ENCODE measurements around the gene PSD2.
"Not testable (repeated sequence)": the region's sequence is repeated elsewhere in the genome, so short reads cannot be mapped to it uniquely, and the experiment has no call there.

The PSD2 gene

GRCh38 chr5:139789116-139789844 lies 6.3 kb upstream of the PSD2 start:
- DNase-seq (ENCODE audit: low spot score), result no peak

GRCh38 chr5:139789845-139790189 lies 5.8 kb upstream of the PSD2 start:
- no peak for DNase-seq (ENCODE audit: low spot score)

- no peak for DNase-seq (ENCODE audit: low spot score)
These were observed 3.4 kb upstream of the PSD2 start for GRCh38 chr5:139792218-139792617.

- not testable (repeated sequence) for DNase-seq (ENCODE audit: low spot score)
These were observed 3.0 kb upstream of the PSD2 start for GRCh38 chr5:139792655-139793054.

- DNase-seq (ENCODE audit: low spot score), result no peak
These were observed 1.4 kb upstream of the PSD2 start for GRCh38 chr5:139794067-139794846.

- no peak for DNase-seq (ENCODE audit: low spot score)
These were observed 626 bp downstream of the PSD2 start for GRCh38 chr5:139796061-139796806.

- no peak for DNase-seq (ENCODE audit: low spot score)
These were observed 1.7 kb downstream of the PSD2 start for GRCh38 chr5:139797335-139797734.

GRCh38 chr5:139797856-139798510 lies 2.4 kb downstream of the PSD2 start:
- no peak for DNase-seq (ENCODE audit: low spot score)

GRCh38 chr5:139798883-139799282 lies 3.3 kb downstream of the PSD2 start:
- DNase-seq (ENCODE audit: low spot score), result no peak

GRCh38 chr5:139799359-139799758 lies 3.8 kb downstream of the PSD2 start:
- DNase-seq (ENCODE audit: low spot score), result no peak

GRCh38 chr5:139803978-139804377 lies 8.4 kb downstream of the PSD2 start:
- no peak for DNase-seq (ENCODE audit: low spot score)

GRCh38 chr5:139804800-139805397 lies 9.3 kb downstream of the PSD2 start:
- DNase-seq (ENCODE audit: low spot score), result no peak

GRCh38 chr5:139805545-139805944 lies 9.9 kb downstream of the PSD2 start:
- DNase-seq (ENCODE audit: low spot score), result no peak

- DNase-seq (ENCODE audit: low spot score), result no peak
These were observed 10.5 kb downstream of the PSD2 start for GRCh38 chr5:139806111-139806510.

- DNase-seq (ENCODE audit: low spot score), result no peak
These were observed 11.4 kb downstream of the PSD2 start for GRCh38 chr5:139806726-139807646.

GRCh38 chr5:139807647-139808030 lies 12.0 kb downstream of the PSD2 start:
- DNase-seq (ENCODE audit: low spot score), result no peak

- DNase-seq (ENCODE audit: low spot score), result peak; percentile 32
These were observed 13.1 kb downstream of the PSD2 start for GRCh38 chr5:139808481-139809330.

GRCh38 chr5:139809331-139809810 lies 13.8 kb downstream of the PSD2 start:
- no peak for DNase-seq (ENCODE audit: low spot score)

GRCh38 chr5:139810341-139811273 lies 15.0 kb downstream of the PSD2 start:
- no peak for DNase-seq (ENCODE audit: low spot score)

Measured in NAMALWA (cell line).